SK-N-SH (cell line): ENCODE results near the gene NOX3. TPM values are rescaled to one million over a fixed set of nuclear protein-coding genes. Genes with fewer than 3 reads are reported as not detected.

Experiments used
- CTCF ChIA-PET: fragments of 300-600, 350-600 bp; formaldehyde crosslinking; extraction: SDS; loops from one replicate; lab custom pipeline; 2021; lab: Yijun Ruan, JAX
- POLR2A ChIA-PET: fragments of 350-600 bp; sonication (Branson Sonifier 250); formaldehyde crosslinking; extraction: SDS; loops from one replicate; lab custom pipeline; 2020; ENCODE audit warnings: antibody characterized with exemption, inconsistent platforms; lab: Yijun Ruan, JAX
- DNase-seq: peaks from one replicate; pipeline ENCODE4 v3.0.0; 2012
- H2AFZ ChIP-seq: fragments of 200-600 bp; sonication (generic); 2 replicates; pipeline ENCODE4 v1.8.1; 2016; ENCODE audit warnings: antibody characterized with exemption, mild to moderate bottlenecking, low read depth
- H3F3A ChIP-seq: fragments of 200-600 bp; sonication (generic); replicated peaks from 2 replicates; pipeline ENCODE3; 2016; ENCODE audit warnings: antibody characterized with exemption, mild to moderate bottlenecking; ENCODE audit not compliant: insufficient read depth
- H3K27ac ChIP-seq, 2 experiments: fragments of 200-500 bp in 1 of 2; fragments of 200-600 bp in 1 of 2; sonication (Bioruptor generic) in 1 of 2; sonication (generic), shearing (Covaris generic) in 1 of 2; 2 replicates each; pipeline versions ENCODE4 v1.5.1 to v1.6.1; 2014 to 2016; ENCODE audit warnings: low read depth in 2 of 2, inconsistent platforms in 1 of 2, low read length in 1 of 2, mild to moderate bottlenecking in 1 of 2, mixed read lengths in 1 of 2
- H3K27me3 ChIP-seq: fragments of 200-600 bp; sonication (generic), shearing (Covaris generic); 2 replicates; pipeline ENCODE4 v1.6.1; 2016; ENCODE audit warnings: mixed run types; ENCODE audit not compliant: insufficient read depth
- H3K36me3 ChIP-seq, 2 experiments: fragments of 200-500 bp in 1 of 2; fragments of 200-600 bp in 1 of 2; sonication (Bioruptor generic) in 1 of 2; sonication (generic) in 1 of 2; replicated peaks in 1 of 2; 2 replicates each; pipeline versions ENCODE3 to v1.5.1; 2014 to 2016; ENCODE audit warnings: low read length in 1 of 2, mild to moderate bottlenecking in 1 of 2; ENCODE audit not compliant: insufficient read depth in 2 of 2, control insufficient read depth in 1 of 2
- H3K4me1 ChIP-seq, 2 experiments: fragments of 200-500 bp in 1 of 2; fragments of 200-600 bp in 1 of 2; sonication (Bioruptor generic) in 1 of 2; sonication (generic), shearing (Covaris generic) in 1 of 2; 2 replicates each; pipeline versions ENCODE4 v1.5.1 to v1.6.1; 2014 to 2016; ENCODE audit warnings: low read depth in 1 of 2, low read length in 1 of 2, mixed run types in 1 of 2; ENCODE audit not compliant: insufficient read depth in 2 of 2, control insufficient read depth in 1 of 2
- H3K4me2 ChIP-seq: fragments of 200-600 bp; sonication (generic), shearing (Covaris generic); 2 replicates; pipeline ENCODE4 v1.6.1; 2017; ENCODE audit warnings: mixed run types
- H3K4me3 ChIP-seq, 2 experiments: fragments of 200-500 bp in 1 of 2; fragments of 200-600 bp in 1 of 2; sonication (Bioruptor generic) in 1 of 2; sonication (generic), shearing (Covaris generic) in 1 of 2; 2 replicates each; pipeline versions ENCODE4 v1.5.1 to v1.8.1; 2014 to 2016; ENCODE audit warnings: low read depth in 2 of 2, inconsistent platforms in 1 of 2, low read length in 1 of 2, mild to moderate bottlenecking in 1 of 2, mixed read lengths in 1 of 2, moderate library complexity in 1 of 2
- H3K79me2 ChIP-seq: fragments of 200-600 bp; sonication (generic); 2 replicates; pipeline ENCODE4 v1.8.1; 2017; ENCODE audit warnings: mild to moderate bottlenecking; ENCODE audit not compliant: insufficient read depth
- H3K9ac ChIP-seq: fragments of 200-600 bp; sonication (generic); 2 replicates; pipeline ENCODE4 v1.6.1; 2017; ENCODE audit warnings: mixed run types
- H3K9me2 ChIP-seq: fragments of 200-600 bp; sonication (generic); 2 replicates; pipeline ENCODE4 v1.6.1; 2017; ENCODE audit warnings: mixed run types
- H3K9me3 ChIP-seq: fragments of 200-600 bp; sonication (generic); 2 replicates; pipeline ENCODE4 v1.6.1; 2017; ENCODE audit warnings: mixed run types, mild to moderate bottlenecking, moderate library complexity
- H4K20me1 ChIP-seq: fragments of 200-600 bp; sonication (generic); 2 replicates; pipeline ENCODE4 v1.6.1; 2017; ENCODE audit warnings: mild to moderate bottlenecking, mixed run types; ENCODE audit not compliant: insufficient read depth
- EP300 ChIP-seq, 2 experiments: IDR thresholded peaks; 2 replicates each; pipeline versions ENCODE4 v1.4.0 to v1.6.1; 2012; ENCODE audit warnings: borderline replicate concordance in 1 of 2, low read depth in 1 of 2, low read length in 1 of 2
- FOXJ3 ChIP-seq: sonication (generic); formaldehyde crosslinking; IDR thresholded peaks from 2 replicates; pipeline ENCODE4 v1.5.1; 2020; ENCODE audit warnings: mild to moderate bottlenecking, missing genetic modification reagents
- FOXM1 ChIP-seq: IDR thresholded peaks from 2 replicates; pipeline ENCODE4 v1.4.0; 2012; ENCODE audit warnings: low read depth, mild to moderate bottlenecking
- GABPA ChIP-seq: IDR thresholded peaks from 2 replicates; pipeline ENCODE4 v1.4.0; 2012; ENCODE audit warnings: low read depth, mild to moderate bottlenecking
- MEF2A ChIP-seq: IDR thresholded peaks from 2 replicates; pipeline ENCODE4 v1.4.0; 2012; ENCODE audit warnings: low read depth, borderline replicate concordance
- MXI1 ChIP-seq: IDR thresholded peaks from 2 replicates; pipeline ENCODE4 v1.6.1; 2012; ENCODE audit warnings: mild to moderate bottlenecking, low read depth, low read length, improper control_type of control experiment
- RAD21 ChIP-seq: IDR thresholded peaks from 2 replicates; pipeline ENCODE4 v1.6.1; 2012; ENCODE audit warnings: mild to moderate bottlenecking, low read length
- RCOR1 ChIP-seq: fragments of 150-350 bp; IDR thresholded peaks from 2 replicates; pipeline ENCODE4 v1.6.1; 2017; ENCODE audit warnings: antibody characterized with exemption, low read length
- REST ChIP-seq: IDR thresholded peaks from 2 replicates; pipeline ENCODE4 v1.6.1; 2012; ENCODE audit warnings: mild to moderate bottlenecking, low read depth, low read length, moderate library complexity
- RFX5 ChIP-seq: IDR thresholded peaks from 2 replicates; pipeline ENCODE4 v1.6.1; 2012; ENCODE audit warnings: mild to moderate bottlenecking, improper control_type of control experiment, low read length
- SMC3 ChIP-seq: IDR thresholded peaks from 2 replicates; pipeline ENCODE4 v1.6.1; 2012; ENCODE audit warnings: low read depth, low read length, improper control_type of control experiment
- TEAD4 ChIP-seq: IDR thresholded peaks from 2 replicates; pipeline ENCODE4 v1.4.0; 2012; ENCODE audit warnings: mild to moderate bottlenecking, borderline replicate concordance; ENCODE audit not compliant: insufficient read depth
- USF2 ChIP-seq: fragments of 150-350 bp; IDR thresholded peaks from 2 replicates; pipeline ENCODE4 v1.6.1; 2017; ENCODE audit warnings: antibody characterized with exemption, low read length, low read depth, borderline replicate concordance
- ZBTB33 ChIP-seq: IDR thresholded peaks from 2 replicates; pipeline ENCODE4 v1.4.0; 2012; ENCODE audit warnings: low read depth, borderline replicate concordance
- WGBS: methylation state at CpG from one replicate; pipeline ENCODE4 v1.1.6; 2017; ENCODE audit warnings: low lambda C conversion rate; 5-methylcytosine and 5-hydroxymethylcytosine counted together
- polyA plus RNA-seq, 3 experiments: library from polyadenylated mRNA; depleted of rRNA; stranded (reverse); fragments of >200 nt; gene quantifications; 2 replicates each; pipeline ENCODE4 v1.2.3, GENCODE V29; 2012

The NOX3 gene
- polyA plus RNA-seq, 1 of the 3 experiments (the other 2 are of a cell fraction), result 0.02 TPM

- TF ChIP-seq SMC3, result no peak
- no peak for TF ChIP-seq MEF2A
These were observed 6.8 kb downstream of the NOX3 start (continued) for GRCh38 chr6:155448668-155449449.

GRCh38 chr6:155447949-155448348 lies 7.7 kb downstream of the NOX3 start:
- Histone ChIP-seq H3K27ac (peak overlapping the region in 1 of 2 experiments; percentile 93; a peak in 2 of 4 replicates), H3K4me3 (no peak overlapping the region), H3K4me2 (no peak overlapping the region), H3K27me3 (no peaks in the 10 kb centered on the region), H3K36me3 (no peaks in the 10 kb centered on the region), H3K9ac (no peak overlapping the region), H4K20me1 (no peaks in the 10 kb centered on the region), H3K9me2 (no peaks in the 10 kb centered on the region), H2AFZ (no peak overlapping the region), H3K9me3 (no peaks in the 10 kb centered on the region), H3K79me2 (no peaks in the 10 kb centered on the region), H3K4me1 (peaks cover 12 to 35% of the 10 kb centered on the region in 2 experiments; a peak in 3 of 4 replicates), H3F3A (peaks cover 7% of the 10 kb centered on the region)
- POLR2A ChIA-PET, result interaction anchor here (1.4 kb wide), 1 partner anchor 580 kb away, joined by 3 read pairs; no protein-coding TSS in a partner anchor
- CTCF ChIA-PET, result interaction anchor here (2.6 kb wide), 1 partner anchor 120 kb away, joined by 10 read pairs; no protein-coding TSS in a partner anchor
- no peak for DNase-seq
- TF ChIP-seq RCOR1, result no peak
- no peak for TF ChIP-seq RAD21
- TF ChIP-seq RFX5, result no peak
- no peak for TF ChIP-seq ZBTB33
- TF ChIP-seq FOXJ3 (CRISPR knock-in tag), result no peak

GRCh38 chr6:155444952-155445903 lies 10.4 kb downstream of the NOX3 start:
- Histone ChIP-seq H3K4me2 (no peak overlapping the region), H3K79me2 (no peaks in the 10 kb centered on the region), H3K4me1 (peaks cover 12 to 38% of the 10 kb centered on the region in 2 experiments; a peak in 3 of 4 replicates), H3F3A (peaks cover 7% of the 10 kb centered on the region), H3K9me3 (no peaks in the 10 kb centered on the region), H3K4me3 (no peak overlapping the region), H3K27me3 (no peaks in the 10 kb centered on the region), H2AFZ (no peak overlapping the region), H3K27ac (no peak overlapping the region), H3K9me2 (no peaks in the 10 kb centered on the region), H4K20me1 (no peaks in the 10 kb centered on the region), H3K9ac (no peak overlapping the region), H3K36me3 (no peaks in the 10 kb centered on the region)
- CTCF ChIA-PET, result no interaction called here
- POLR2A ChIA-PET, result no interaction called here
- 85% methylated on average over 9 of the region's 9 CpGs for WGBS
- DNase-seq, result no peak
- TF ChIP-seq TEAD4 (no peak), MXI1 (no peak), USF2 (no peak), GABPA (no peak), FOXM1 (no peak), EP300 (IDR thresholded peaks at IDR 0.05; ENCODE audit: borderline replicate concordance in 1 of 2, low read depth in 1 of 2, low read length in 1 of 2) (no peak), REST (no peak)
